Measurements from ENCODE around the gene ZNF366. TPM values are rescaled to one million over a fixed set of nuclear protein-coding genes. Genes with fewer than 3 reads are reported as not detected.
A peak's percentile ranks its signal among the peaks of the same experiment; 100 is the strongest.

Gene ZNF366, protein sequence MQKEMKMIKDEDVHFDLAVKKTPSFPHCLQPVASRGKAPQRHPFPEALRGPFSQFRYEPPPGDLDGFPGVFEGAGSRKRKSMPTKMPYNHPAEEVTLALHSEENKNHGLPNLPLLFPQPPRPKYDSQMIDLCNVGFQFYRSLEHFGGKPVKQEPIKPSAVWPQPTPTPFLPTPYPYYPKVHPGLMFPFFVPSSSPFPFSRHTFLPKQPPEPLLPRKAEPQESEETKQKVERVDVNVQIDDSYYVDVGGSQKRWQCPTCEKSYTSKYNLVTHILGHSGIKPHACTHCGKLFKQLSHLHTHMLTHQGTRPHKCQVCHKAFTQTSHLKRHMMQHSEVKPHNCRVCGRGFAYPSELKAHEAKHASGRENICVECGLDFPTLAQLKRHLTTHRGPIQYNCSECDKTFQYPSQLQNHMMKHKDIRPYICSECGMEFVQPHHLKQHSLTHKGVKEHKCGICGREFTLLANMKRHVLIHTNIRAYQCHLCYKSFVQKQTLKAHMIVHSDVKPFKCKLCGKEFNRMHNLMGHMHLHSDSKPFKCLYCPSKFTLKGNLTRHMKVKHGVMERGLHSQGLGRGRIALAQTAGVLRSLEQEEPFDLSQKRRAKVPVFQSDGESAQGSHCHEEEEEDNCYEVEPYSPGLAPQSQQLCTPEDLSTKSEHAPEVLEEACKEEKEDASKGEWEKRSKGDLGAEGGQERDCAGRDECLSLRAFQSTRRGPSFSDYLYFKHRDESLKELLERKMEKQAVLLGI
- total RNA-seq (2021) (0.17 TPM in 1 of 2 replicates, not detected in the other), Bru-seq, nascent RNA (percentile 25 among the genes with signal in this experiment), BruChase-seq, experiment 1, labeled RNA remaining after a 2-hour chase (percentile 16 among the genes with signal in this experiment), BruChase-seq, experiment 2, labeled RNA remaining after a 6-hour chase (percentile 10 among the genes with signal in this experiment)
- long read RNA-seq: 0 reads

DNA sequence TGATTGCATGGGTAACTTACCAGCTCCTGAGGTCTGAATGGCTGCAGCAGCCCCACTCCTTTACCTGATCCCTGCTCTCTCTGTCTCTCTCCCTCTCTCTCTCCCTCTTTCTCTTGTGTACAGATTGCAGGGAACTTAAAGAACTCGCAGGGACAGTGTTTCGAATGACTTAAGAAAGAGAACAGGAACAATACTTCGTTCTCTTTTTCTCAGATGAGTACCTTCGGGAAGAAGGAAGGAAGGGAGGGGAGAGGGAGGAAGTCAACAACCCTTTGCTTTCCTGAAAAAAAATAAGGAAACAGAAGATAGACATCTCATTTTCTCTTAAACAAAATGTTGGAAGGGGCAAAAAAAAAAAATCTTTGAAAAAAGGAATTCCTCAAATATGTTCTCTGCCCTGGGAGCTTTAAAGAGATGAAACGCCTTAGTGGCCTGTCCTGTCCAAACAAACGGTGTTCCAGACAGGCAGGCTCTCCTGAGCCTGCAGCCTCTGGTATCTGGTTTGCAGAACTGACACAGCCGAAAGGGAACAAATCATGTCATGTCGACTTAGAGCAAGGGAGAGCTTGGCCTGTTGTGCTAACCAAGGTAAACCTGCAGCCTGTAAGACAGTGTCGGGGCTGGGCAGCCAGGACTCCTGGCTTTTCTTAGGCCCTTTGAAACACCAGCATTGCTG lies at the start of gene ZNF366:
Gene ZNF366 (minus strand): TSS at position 180 of the 676 bp plus-strand sequence. CDS start 45,914 bp downstream, outside the sequence.
- Histone ChIP-seq H3K27me3 (ENCODE audit: insufficient read depth, low read depth) (no peaks in the 10 kb centered on the region), H3K4me2 (no peak within 1 kb of the TSS), H3K79me2 (ENCODE audit: low read depth) (no peaks in the 10 kb centered on the region), H3K27ac (no peak within 1 kb of the TSS), H2AFZ (peak within 1 kb of the TSS; percentile 5; the same call in 1 of the 2 replicates), H3F3A (ENCODE audit: insufficient read depth, low read depth) (peaks cover 15% of the 10 kb centered on the region), H3K4me3 (no peak within 1 kb of the TSS), H3K36me3 (ENCODE audit: low read depth) (peaks cover 5% of the 10 kb centered on the region; the same call in 1 of the 2 replicates), H3K4me1 (replicated peaks; ENCODE audit: insufficient read depth) (peaks cover 54% of the 10 kb centered on the region), H3K9me2 (ENCODE audit: insufficient read depth) (no peaks in the 10 kb centered on the region), H3K9me3 (ENCODE audit: insufficient read depth, low read depth) (peaks cover 14% of the 10 kb centered on the region; the same call in 1 of the 2 replicates), H4K20me1 (ENCODE audit: insufficient read depth) (no peaks in the 10 kb centered on the region)
- POLR2A ChIA-PET (ENCODE audit: unreplicated experiment): no interaction called here
- CTCF ChIA-PET: no interaction called here
- no peak for TF ChIP-seq EZH2 (IDR thresholded peaks at IDR 0.05; ENCODE audit: low read depth)
- TF ChIP-seq, protein P1, sequence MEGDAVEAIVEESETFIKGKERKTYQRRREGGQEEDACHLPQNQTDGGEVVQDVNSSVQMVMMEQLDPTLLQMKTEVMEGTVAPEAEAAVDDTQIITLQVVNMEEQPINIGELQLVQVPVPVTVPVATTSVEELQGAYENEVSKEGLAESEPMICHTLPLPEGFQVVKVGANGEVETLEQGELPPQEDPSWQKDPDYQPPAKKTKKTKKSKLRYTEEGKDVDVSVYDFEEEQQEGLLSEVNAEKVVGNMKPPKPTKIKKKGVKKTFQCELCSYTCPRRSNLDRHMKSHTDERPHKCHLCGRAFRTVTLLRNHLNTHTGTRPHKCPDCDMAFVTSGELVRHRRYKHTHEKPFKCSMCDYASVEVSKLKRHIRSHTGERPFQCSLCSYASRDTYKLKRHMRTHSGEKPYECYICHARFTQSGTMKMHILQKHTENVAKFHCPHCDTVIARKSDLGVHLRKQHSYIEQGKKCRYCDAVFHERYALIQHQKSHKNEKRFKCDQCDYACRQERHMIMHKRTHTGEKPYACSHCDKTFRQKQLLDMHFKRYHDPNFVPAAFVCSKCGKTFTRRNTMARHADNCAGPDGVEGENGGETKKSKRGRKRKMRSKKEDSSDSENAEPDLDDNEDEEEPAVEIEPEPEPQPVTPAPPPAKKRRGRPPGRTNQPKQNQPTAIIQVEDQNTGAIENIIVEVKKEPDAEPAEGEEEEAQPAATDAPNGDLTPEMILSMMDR (conservative IDR thresholded peaks at IDR 0.05): no peak
- no TSS peak for BruUV-seq (replicated peaks)
- intact Hi-C loops (cut with micrococcal nuclease; ENCODE audit: unreplicated experiment): no loop called here
- DNase-seq: no peak

DNA sequence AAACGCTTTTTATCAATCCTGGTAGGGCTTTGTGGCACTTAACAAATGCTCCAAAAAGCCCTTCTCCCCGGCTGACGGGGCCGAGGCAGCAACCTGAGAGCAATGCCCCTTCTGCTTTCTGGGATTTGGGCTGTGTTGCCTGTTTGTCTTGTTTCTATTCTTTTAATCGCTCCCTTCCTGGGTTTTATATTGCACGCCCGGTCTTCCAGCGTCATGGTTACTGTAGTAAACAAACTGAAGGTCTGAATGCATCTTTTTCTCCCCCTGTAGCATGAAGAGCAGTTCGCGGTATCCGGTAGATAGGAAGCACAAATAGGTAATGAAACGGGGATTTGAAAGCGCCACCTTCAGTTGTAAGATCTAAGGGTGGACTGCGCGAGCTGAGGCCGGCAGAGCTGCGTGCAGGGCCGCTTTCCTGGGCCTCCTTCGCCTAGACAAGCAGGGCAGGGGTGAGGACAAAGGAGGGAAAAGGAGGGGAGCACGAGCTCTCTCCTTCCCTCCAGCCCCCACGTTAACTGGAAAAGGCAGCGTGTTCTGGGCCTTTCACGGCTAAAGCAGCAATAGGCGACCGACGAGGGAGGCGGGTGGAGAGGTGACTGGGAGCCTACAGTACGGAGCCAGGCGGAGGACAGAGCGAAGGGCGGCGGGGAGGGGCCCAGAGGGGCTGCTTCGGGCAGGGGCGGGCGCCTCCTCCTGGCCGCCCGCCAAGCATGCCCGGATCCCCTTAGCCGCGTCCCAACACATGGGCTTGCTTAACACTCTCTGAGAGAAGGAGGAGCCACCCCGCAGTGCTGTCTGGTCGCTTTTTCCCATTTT lies 49.3 kb upstream of the ZNF366 start:
- no peaks in the 10 kb centered on the region for H4K20me1 ChIP-seq (ENCODE audit: insufficient read depth)
- no peak overlapping the region for H3K4me3 ChIP-seq
- CTCF ChIA-PET: no interaction called here
- peaks cover 9% of the 10 kb centered on the region; the same call in 1 of the 2 replicates for H3K4me1 ChIP-seq (replicated peaks; ENCODE audit: insufficient read depth)
- H3K9me3 ChIP-seq (ENCODE audit: insufficient read depth, low read depth): no peaks in the 10 kb centered on the region
- TSS peak; percentile 55 for BruUV-seq (replicated peaks)
- H3K79me2 ChIP-seq (ENCODE audit: low read depth): no peaks in the 10 kb centered on the region
- POLR2A ChIA-PET (ENCODE audit: unreplicated experiment): interaction anchor here (0.5 to 0.7 kb wide), 5 partner anchors 44 to 93 kb away, joined by 3 to 10 read pairs (median 6); no protein-coding TSS in a partner anchor
- no peak overlapping the region for H3K4me2 ChIP-seq
- no peaks in the 10 kb centered on the region for H3K36me3 ChIP-seq (ENCODE audit: low read depth)
- no peaks in the 10 kb centered on the region for H3K27me3 ChIP-seq (ENCODE audit: insufficient read depth, low read depth)
- H3K27ac ChIP-seq: no peak overlapping the region
- H3F3A ChIP-seq (ENCODE audit: insufficient read depth, low read depth): no peaks in the 10 kb centered on the region; the same call in 1 of the 2 replicates
- intact Hi-C loops (cut with micrococcal nuclease; ENCODE audit: unreplicated experiment): loop anchor here (10.0 kb wide), 1 partner anchor 258 kb away; the partner anchor contains the start of gene TNPO1
- no peak for TF ChIP-seq EZH2 (IDR thresholded peaks at IDR 0.05; ENCODE audit: low read depth)
- TF ChIP-seq, protein P1 (conservative IDR thresholded peaks at IDR 0.05): no peak
- DNase-seq: peak in 1 of 2 experiments; percentile 53
- H2AFZ ChIP-seq: no peak overlapping the region
- no peaks in the 10 kb centered on the region for H3K9me2 ChIP-seq (ENCODE audit: insufficient read depth)
